Measurements from ENCODE around the gene ZC3HAV1L. TPM values are rescaled to one million over a fixed set of nuclear protein-coding genes. Genes with fewer than 3 reads are reported as not detected.

Gene ZC3HAV1L
- total RNA-seq, 1 donor from 2014 or later, result 12.3 TPM

DNA sequence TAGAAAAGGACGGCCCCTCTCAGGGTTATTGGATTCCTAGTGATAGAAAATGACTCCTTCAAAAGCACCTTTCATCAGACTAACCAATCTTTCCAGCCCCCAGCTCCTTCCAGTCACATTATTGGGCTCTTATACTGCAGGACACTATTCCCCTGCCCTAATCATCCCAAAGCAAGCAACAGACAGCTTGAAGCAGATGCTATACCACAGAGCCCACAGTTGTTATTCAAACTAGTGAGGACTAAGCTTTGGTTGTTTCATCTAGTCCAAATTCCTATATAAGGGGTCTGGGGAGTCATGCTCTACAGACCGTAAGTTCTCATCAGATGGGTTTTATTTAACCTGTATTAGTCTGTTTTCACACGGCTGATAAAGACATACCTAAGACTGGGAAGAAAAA is 24.5 kb downstream of the ZC3HAV1L start:
- no peak for TF ChIP-seq EZH2 (IDR thresholded peaks at IDR 0.05; ENCODE audit: insufficient read depth, low read length)
- TF ChIP-seq, protein P1, sequence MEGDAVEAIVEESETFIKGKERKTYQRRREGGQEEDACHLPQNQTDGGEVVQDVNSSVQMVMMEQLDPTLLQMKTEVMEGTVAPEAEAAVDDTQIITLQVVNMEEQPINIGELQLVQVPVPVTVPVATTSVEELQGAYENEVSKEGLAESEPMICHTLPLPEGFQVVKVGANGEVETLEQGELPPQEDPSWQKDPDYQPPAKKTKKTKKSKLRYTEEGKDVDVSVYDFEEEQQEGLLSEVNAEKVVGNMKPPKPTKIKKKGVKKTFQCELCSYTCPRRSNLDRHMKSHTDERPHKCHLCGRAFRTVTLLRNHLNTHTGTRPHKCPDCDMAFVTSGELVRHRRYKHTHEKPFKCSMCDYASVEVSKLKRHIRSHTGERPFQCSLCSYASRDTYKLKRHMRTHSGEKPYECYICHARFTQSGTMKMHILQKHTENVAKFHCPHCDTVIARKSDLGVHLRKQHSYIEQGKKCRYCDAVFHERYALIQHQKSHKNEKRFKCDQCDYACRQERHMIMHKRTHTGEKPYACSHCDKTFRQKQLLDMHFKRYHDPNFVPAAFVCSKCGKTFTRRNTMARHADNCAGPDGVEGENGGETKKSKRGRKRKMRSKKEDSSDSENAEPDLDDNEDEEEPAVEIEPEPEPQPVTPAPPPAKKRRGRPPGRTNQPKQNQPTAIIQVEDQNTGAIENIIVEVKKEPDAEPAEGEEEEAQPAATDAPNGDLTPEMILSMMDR (IDR thresholded peaks at IDR 0.05; ENCODE audit: insufficient read depth, low read depth, low read length), result no peak
- H3K36me3 ChIP-seq (ENCODE audit: insufficient read depth, low read length), result no peaks in the 10 kb centered on the region
- Mint-ChIP-seq H3K36me3 (ENCODE audit: low read depth, unreplicated experiment) (peaks cover 5% of the 10 kb centered on the region), H3K4me1 (ENCODE audit: low read depth, unreplicated experiment) (no peaks in the 10 kb centered on the region), H3K27ac (ENCODE audit: unreplicated experiment) (no peak overlapping the region), H3K4me3 (ENCODE audit: unreplicated experiment) (no peak overlapping the region), H3K9me3 (ENCODE audit: unreplicated experiment) (peaks cover 15% of the 10 kb centered on the region), H3K27me3 (ENCODE audit: low read depth, unreplicated experiment) (peaks cover 3% of the 10 kb centered on the region)
- no peak overlapping the region for H3K27ac ChIP-seq (ENCODE audit: low read depth, low read length)
- H3K9me3 ChIP-seq (ENCODE audit: insufficient read depth, low read depth, low read length), result no peaks in the 10 kb centered on the region
- DNase-seq (ENCODE audit: low read depth), result no peak
- H3K4me1 ChIP-seq (ENCODE audit: insufficient read depth, low read length), result no peaks in the 10 kb centered on the region
- no peaks in the 10 kb centered on the region for H4K20me1 ChIP-seq (ENCODE audit: insufficient read depth, low read length)
- H3K4me2 ChIP-seq (ENCODE audit: low read length), result no peak overlapping the region
- no peaks in the 10 kb centered on the region for H3K27me3 ChIP-seq (ENCODE audit: insufficient read depth, low read length)
- H3K9ac ChIP-seq (ENCODE audit: low read length), result no peak overlapping the region
- no peak overlapping the region for H3K4me3 ChIP-seq (ENCODE audit: insufficient read depth, low read depth, low read length)
- H2AFZ ChIP-seq (ENCODE audit: low read depth, low read length), result no peak overlapping the region
- FAIRE-seq, result no peak
- H3K79me2 ChIP-seq (ENCODE audit: insufficient read depth, low read length), result no peaks in the 10 kb centered on the region

DNA sequence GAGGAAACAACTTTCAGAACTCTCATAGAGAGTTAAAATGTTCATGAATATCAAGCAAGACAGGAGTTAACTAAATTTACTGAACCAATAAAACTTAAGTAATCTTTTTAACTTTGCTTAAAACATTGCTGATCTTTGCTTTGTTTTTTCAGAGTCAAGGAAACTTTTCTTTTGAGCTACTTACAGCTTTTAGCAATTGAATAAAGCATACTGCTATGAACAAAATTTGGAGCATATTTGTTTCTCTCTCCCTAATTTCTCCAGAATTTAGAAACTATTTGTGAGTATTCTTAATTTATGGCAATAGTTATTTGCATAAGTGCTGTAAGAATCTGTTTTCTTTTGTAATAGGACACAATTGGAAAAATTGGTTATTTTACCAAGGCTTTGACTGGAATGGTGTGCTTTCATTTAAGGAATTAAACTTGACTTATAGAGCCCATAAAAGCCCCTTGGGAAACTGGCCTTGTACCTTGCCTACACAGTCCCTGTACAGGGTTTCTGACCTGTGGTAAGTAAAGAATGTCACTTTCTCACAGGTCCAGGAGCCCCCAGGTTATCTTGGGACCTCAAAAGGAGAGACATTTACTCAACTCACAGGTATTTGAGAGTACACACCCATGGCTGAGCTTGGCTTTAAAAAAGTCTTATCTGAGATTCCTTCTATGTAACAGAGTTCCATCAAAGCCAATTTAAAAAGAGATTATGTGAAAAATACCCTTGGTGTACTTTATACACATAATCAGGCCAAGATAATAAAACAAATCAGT is 31.3 kb downstream of the ZC3HAV1L start:
- H3K4me3 Mint-ChIP-seq (ENCODE audit: unreplicated experiment), result no peak overlapping the region
- Histone ChIP-seq H3K27ac (ENCODE audit: low read depth, low read length) (no peak overlapping the region), H3K36me3 (ENCODE audit: insufficient read depth, low read length) (no peaks in the 10 kb centered on the region), H3K79me2 (ENCODE audit: insufficient read depth, low read length) (no peaks in the 10 kb centered on the region), H2AFZ (ENCODE audit: low read depth, low read length) (no peak overlapping the region), H3K27me3 (ENCODE audit: insufficient read depth, low read length) (peaks cover 2% of the 10 kb centered on the region), H3K9ac (ENCODE audit: low read length) (no peak overlapping the region), H3K4me3 (ENCODE audit: insufficient read depth, low read depth, low read length) (no peak overlapping the region), H4K20me1 (ENCODE audit: insufficient read depth, low read length) (no peaks in the 10 kb centered on the region), H3K4me1 (ENCODE audit: insufficient read depth, low read length) (no peaks in the 10 kb centered on the region), H3K9me3 (ENCODE audit: insufficient read depth, low read depth, low read length) (no peaks in the 10 kb centered on the region), H3K4me2 (ENCODE audit: low read length) (no peak overlapping the region)
- H3K27me3 Mint-ChIP-seq (ENCODE audit: low read depth, unreplicated experiment), result no peaks in the 10 kb centered on the region
- no peaks in the 10 kb centered on the region for H3K4me1 Mint-ChIP-seq (ENCODE audit: low read depth, unreplicated experiment)
- no peak overlapping the region for H3K27ac Mint-ChIP-seq (ENCODE audit: unreplicated experiment)
- peaks cover 8% of the 10 kb centered on the region for H3K36me3 Mint-ChIP-seq (ENCODE audit: low read depth, unreplicated experiment)
- peaks cover 21% of the 10 kb centered on the region for H3K9me3 Mint-ChIP-seq (ENCODE audit: unreplicated experiment)
- DNase-seq (ENCODE audit: low read depth) (no peak), FAIRE-seq (no peak)
- TF ChIP-seq EZH2 (IDR thresholded peaks at IDR 0.05; ENCODE audit: insufficient read depth, low read length), result no peak
- TF ChIP-seq, protein P1 (IDR thresholded peaks at IDR 0.05; ENCODE audit: insufficient read depth, low read depth, low read length), result no peak

- Histone ChIP-seq H3K36me3 (ENCODE audit: insufficient read depth, low read length) (no peaks in the 10 kb centered on the region), H3K9me3 (ENCODE audit: insufficient read depth, low read depth, low read length) (no peaks in the 10 kb centered on the region), H2AFZ (ENCODE audit: low read depth, low read length) (no peak overlapping the region), H4K20me1 (ENCODE audit: insufficient read depth, low read length) (no peaks in the 10 kb centered on the region), H3K4me1 (ENCODE audit: insufficient read depth, low read length) (no peaks in the 10 kb centered on the region), H3K4me2 (ENCODE audit: low read length) (no peak overlapping the region), H3K27ac (ENCODE audit: low read depth, low read length) (no peak overlapping the region), H3K27me3 (ENCODE audit: insufficient read depth, low read length) (peaks cover 2% of the 10 kb centered on the region), H3K9ac (ENCODE audit: low read length) (no peak overlapping the region), H3K79me2 (ENCODE audit: insufficient read depth, low read length) (no peaks in the 10 kb centered on the region), H3K4me3 (ENCODE audit: insufficient read depth, low read depth, low read length) (no peak overlapping the region)
- Mint-ChIP-seq H3K9me3 (ENCODE audit: unreplicated experiment) (peaks cover 9% of the 10 kb centered on the region), H3K36me3 (ENCODE audit: low read depth, unreplicated experiment) (no peaks in the 10 kb centered on the region), H3K27ac (ENCODE audit: unreplicated experiment) (no peak overlapping the region), H3K4me1 (ENCODE audit: low read depth, unreplicated experiment) (no peaks in the 10 kb centered on the region), H3K4me3 (ENCODE audit: unreplicated experiment) (no peak overlapping the region), H3K27me3 (ENCODE audit: low read depth, unreplicated experiment) (no peaks in the 10 kb centered on the region)
- no peak for DNase-seq (ENCODE audit: low read depth)
- FAIRE-seq, result no peak
- no peak for TF ChIP-seq EZH2 (IDR thresholded peaks at IDR 0.05; ENCODE audit: insufficient read depth, low read length)
- TF ChIP-seq, protein P1 (IDR thresholded peaks at IDR 0.05; ENCODE audit: insufficient read depth, low read depth, low read length), result no peak
These were observed 36.4 kb downstream of the ZC3HAV1L start for GRCh38 chr7:138999414-138999813.
